ENCODE measurements around the gene ATP9B. TPM values are rescaled to one million over a fixed set of nuclear protein-coding genes. Genes with fewer than 3 reads are reported as not detected.

The ATP9B gene
- total RNA-seq, 1 donor from 2014 or later: 52.0 TPM

- no peak overlapping the region for H3K4me3 Mint-ChIP-seq
- no peak for TF ChIP-seq CTCF (IDR thresholded peaks at IDR 0.05; ENCODE audit: unreplicated experiment)
- H3K4me1 Mint-ChIP-seq: no peaks in the 10 kb centered on the region
- H3K27me3 Mint-ChIP-seq (ENCODE audit: low read depth): peaks cover 19% of the 10 kb centered on the region
- no peaks in the 10 kb centered on the region for H3K36me3 Mint-ChIP-seq
- no peak for DNase-seq (ENCODE audit: low spot score in 2 of 2, unreplicated experiment in 2 of 2)
- H3K27ac Mint-ChIP-seq: no peak overlapping the region
- no peaks in the 10 kb centered on the region for H3K9me3 Mint-ChIP-seq
Measured at GRCh38 chr18:79049506-79049905, 19.7 kb upstream of the ATP9B start.

GRCh38 chr18:79050005-79050404 lies 19.2 kb upstream of the ATP9B start:
- no peak for TF ChIP-seq CTCF (IDR thresholded peaks at IDR 0.05; ENCODE audit: unreplicated experiment)

GRCh38 chr18:79056827-79057367 lies 12.3 kb upstream of the ATP9B start:
- H3K27me3 Mint-ChIP-seq (ENCODE audit: low read depth): peaks cover 20% of the 10 kb centered on the region
- peaks cover 5% of the 10 kb centered on the region for H3K9me3 Mint-ChIP-seq
- H3K4me1 Mint-ChIP-seq: no peaks in the 10 kb centered on the region
- no peak for DNase-seq (ENCODE audit: low spot score in 2 of 2, unreplicated experiment in 2 of 2)
- no peak overlapping the region for H3K27ac Mint-ChIP-seq
- H3K36me3 Mint-ChIP-seq: no peaks in the 10 kb centered on the region
- H3K4me3 Mint-ChIP-seq: no peak overlapping the region
- no peak for TF ChIP-seq CTCF (IDR thresholded peaks at IDR 0.05; ENCODE audit: unreplicated experiment)

More at GRCh38 chr18:79050005-79050404, 19.2 kb upstream of the ATP9B start:
- Mint-ChIP-seq H3K36me3 (no peaks in the 10 kb centered on the region), H3K4me1 (no peaks in the 10 kb centered on the region), H3K27me3 (ENCODE audit: low read depth) (peaks cover 22% of the 10 kb centered on the region), H3K27ac (no peak overlapping the region), H3K4me3 (no peak overlapping the region), H3K9me3 (no peaks in the 10 kb centered on the region)
- no peak for DNase-seq (ENCODE audit: low spot score in 2 of 2, unreplicated experiment in 2 of 2)

GRCh38 chr18:79058007-79058406 lies 11.2 kb upstream of the ATP9B start:
- H3K4me3 Mint-ChIP-seq: no peak overlapping the region
- no peaks in the 10 kb centered on the region for H3K4me1 Mint-ChIP-seq
- peaks cover 14% of the 10 kb centered on the region for H3K27me3 Mint-ChIP-seq (ENCODE audit: low read depth)
- H3K27ac Mint-ChIP-seq: no peak overlapping the region
- H3K9me3 Mint-ChIP-seq: peaks cover 5% of the 10 kb centered on the region
- no peaks in the 10 kb centered on the region for H3K36me3 Mint-ChIP-seq
- DNase-seq (ENCODE audit: low spot score in 2 of 2, unreplicated experiment in 2 of 2): no peak
- no peak for TF ChIP-seq CTCF (IDR thresholded peaks at IDR 0.05; ENCODE audit: unreplicated experiment)

GRCh38 chr18:79062806-79063205 lies 6.4 kb upstream of the ATP9B start:
- Mint-ChIP-seq H3K27ac (no peak overlapping the region), H3K4me1 (no peaks in the 10 kb centered on the region), H3K36me3 (no peaks in the 10 kb centered on the region), H3K9me3 (peaks cover 29% of the 10 kb centered on the region), H3K4me3 (no peak overlapping the region), H3K27me3 (ENCODE audit: low read depth) (peaks cover 13% of the 10 kb centered on the region)
- no peak for DNase-seq (ENCODE audit: low spot score in 2 of 2, unreplicated experiment in 2 of 2)
- no peak for TF ChIP-seq CTCF (IDR thresholded peaks at IDR 0.05; ENCODE audit: unreplicated experiment)

- Mint-ChIP-seq H3K36me3 (no peaks in the 10 kb centered on the region), H3K27me3 (ENCODE audit: low read depth) (peaks cover 11% of the 10 kb centered on the region), H3K27ac (no peak overlapping the region), H3K4me3 (no peak overlapping the region), H3K9me3 (peaks cover 29% of the 10 kb centered on the region), H3K4me1 (no peaks in the 10 kb centered on the region)
- TF ChIP-seq CTCF (IDR thresholded peaks at IDR 0.05; ENCODE audit: unreplicated experiment): no peak
- no peak for DNase-seq (ENCODE audit: low spot score in 2 of 2, unreplicated experiment in 2 of 2)
Measured at GRCh38 chr18:79064228-79064627, 5.0 kb upstream of the ATP9B start.
